Activated CD8-positive, alpha-beta T cell treated with anti-CD3 and anti-CD28 coated beads for 36 hours (primary cell): Measurements from ENCODE around the gene FHL1. TPM values are rescaled to one million over a fixed set of nuclear protein-coding genes. Genes with fewer than 3 reads are reported as not detected.
A peak's percentile ranks its signal among the peaks of the same experiment; 100 is the strongest.

Source experiments
- ATAC-seq: fragments of 200-7000 bp; cut with Tn5 transposase; one replicate; pipeline ENCODE4 v1.10.0; 2021; ENCODE audit warnings: mild to moderate bottlenecking, moderate library complexity
- CTCF ChIA-PET: fragments of 350-600 bp; sonication (Branson Sonifier 250); formaldehyde crosslinking; loops from one replicate; lab custom pipeline; 2021; ENCODE audit warnings: antibody characterized with exemption; lab: Charles Lee
- POLR2A ChIA-PET: fragments of 350-600 bp; sonication (Branson Sonifier 250); formaldehyde crosslinking; loops from one replicate; lab custom pipeline; 2021; ENCODE audit warnings: antibody characterized with exemption; lab: Charles Lee
- DNase-seq: peaks from one replicate; pipeline ENCODE4 v3.0.0-alpha.2; 2020
- H3K27ac Mint-ChIP-seq: one replicate; pipeline ENCODE4 v1.8.0; 2021; ENCODE audit warnings: mild to moderate bottlenecking, mixed read lengths
- H3K27me3 Mint-ChIP-seq: one replicate; pipeline ENCODE4 v1.8.0; 2021; ENCODE audit warnings: mixed read lengths
- H3K36me3 Mint-ChIP-seq: one replicate; pipeline ENCODE4 v1.8.0; 2021; ENCODE audit warnings: low read depth, mixed read lengths
- H3K4me1 Mint-ChIP-seq: one replicate; pipeline ENCODE4 v1.8.0; 2021; ENCODE audit warnings: low read depth, mixed read lengths
- H3K4me3 Mint-ChIP-seq: one replicate; pipeline ENCODE4 v1.8.0; 2021; ENCODE audit warnings: mild to moderate bottlenecking, moderate library complexity, mixed read lengths
- H3K9me3 Mint-ChIP-seq: one replicate; pipeline ENCODE4 v1.8.0; 2021; ENCODE audit warnings: mixed read lengths
- CTCF ChIP-seq: fragments of 200-600 bp; IDR thresholded peaks from one replicate; pipeline ENCODE4 v1.8.0; 2022; ENCODE audit warnings: antibody characterized with exemption, mild to moderate bottlenecking
- intact Hi-C: fragments of 100-400 bp; cut with micrococcal nuclease; formaldehyde crosslinking; loops from one replicate; pipeline ENCODE4 v1.10.0; 2022
- total RNA-seq, 2 experiments: library from RNA; stranded (reverse); gene quantifications; one replicate each; pipeline ENCODE4 v1.2.3, GENCODE V29; 2021

Gene FHL1
- total RNA-seq, 2 experiments from 2014 or later: 17.9 to 18.4 TPM

GRCh38 chrX:136146614-136147314 lies 569 bp upstream of the FHL1 start:
- Mint-ChIP-seq H3K27me3 (peaks cover 4% of the 10 kb centered on the region), H3K27ac (peak overlapping the region; percentile 80), H3K36me3 (no peaks in the 10 kb centered on the region), H3K4me1 (peaks cover 27% of the 10 kb centered on the region), H3K9me3 (peaks cover 1% of the 10 kb centered on the region), H3K4me3 (peak overlapping the region; percentile 77)
- ChIA-PET CTCF (interaction anchor here (3.5 kb wide), 1 partner anchor 119 kb away, joined by 12 read pairs; no protein-coding TSS in a partner anchor), POLR2A (interaction anchor here (0.9 kb wide), 1 partner anchor 16 kb away, joined by 4 read pairs; no protein-coding TSS in a partner anchor)
- ATAC-seq: peak; percentile 55
- intact Hi-C loops: no loop called here
- DNase-seq: peak; percentile 27
- no peak for TF ChIP-seq CTCF

GRCh38 chrX:136147976-136148375 lies 643 bp downstream of the FHL1 start:
- peak overlapping the region; percentile 49 for H3K4me3 Mint-ChIP-seq
- intact Hi-C loops: no loop called here
- ChIA-PET CTCF (interaction anchor here (3.5 kb wide), 1 partner anchor 120 kb away, joined by 12 read pairs; no protein-coding TSS in a partner anchor), POLR2A (no interaction called here)
- peaks cover 27% of the 10 kb centered on the region for H3K4me1 Mint-ChIP-seq
- no peaks in the 10 kb centered on the region for H3K36me3 Mint-ChIP-seq
- no peak for ATAC-seq
- H3K27ac Mint-ChIP-seq: no peak overlapping the region
- DNase-seq: no peak
- peaks cover 1% of the 10 kb centered on the region for H3K9me3 Mint-ChIP-seq
- no peak for TF ChIP-seq CTCF
- peaks cover 4% of the 10 kb centered on the region for H3K27me3 Mint-ChIP-seq

- no peak for TF ChIP-seq CTCF
Observed at GRCh38 chrX:136148391-136148790, 1.1 kb downstream of the FHL1 start.

GRCh38 chrX:136154998-136155397 lies 7.7 kb downstream of the FHL1 start:
- H3K4me3 Mint-ChIP-seq: no peak overlapping the region
- no peaks in the 10 kb centered on the region for H3K9me3 Mint-ChIP-seq
- H3K36me3 Mint-ChIP-seq: no peaks in the 10 kb centered on the region
- TF ChIP-seq CTCF: no peak
- DNase-seq (no peak), ATAC-seq (no peak)
- CTCF ChIA-PET: interaction anchor here (3.3 kb wide), 1 partner anchor 8 kb away, joined by 15 read pairs; no protein-coding TSS in a partner anchor
- peaks cover 12% of the 10 kb centered on the region for H3K4me1 Mint-ChIP-seq
- intact Hi-C loops: no loop called here
- POLR2A ChIA-PET: no interaction called here
- no peaks in the 10 kb centered on the region for H3K27me3 Mint-ChIP-seq
- H3K27ac Mint-ChIP-seq: no peak overlapping the region

More at GRCh38 chrX:136148391-136148790, 1.1 kb downstream of the FHL1 start:
- CTCF ChIA-PET: interaction anchor here (0.8 to 3.5 kb wide), 2 partner anchors 15 to 120 kb away, joined by 3 to 12 read pairs; no protein-coding TSS in a partner anchor
- Mint-ChIP-seq H3K27me3 (peaks cover 4% of the 10 kb centered on the region), H3K4me3 (peak overlapping the region; percentile 49), H3K4me1 (peaks cover 26% of the 10 kb centered on the region), H3K9me3 (peaks cover 1% of the 10 kb centered on the region), H3K27ac (no peak overlapping the region), H3K36me3 (no peaks in the 10 kb centered on the region)
- ATAC-seq (no peak), DNase-seq (no peak)
- intact Hi-C loops: no loop called here
- POLR2A ChIA-PET: no interaction called here

- Mint-ChIP-seq H3K36me3 (no peaks in the 10 kb centered on the region), H3K27ac (no peak overlapping the region), H3K4me1 (peaks cover 11% of the 10 kb centered on the region), H3K9me3 (no peaks in the 10 kb centered on the region), H3K4me3 (no peak overlapping the region), H3K27me3 (no peaks in the 10 kb centered on the region)
- ChIA-PET POLR2A (no interaction called here), CTCF (interaction anchor here (1.3 kb wide), 1 partner anchor 128 kb away, joined by 3 read pairs; no protein-coding TSS in a partner anchor)
- intact Hi-C loops: no loop called here
- no peak for TF ChIP-seq CTCF
- ATAC-seq: no peak
- no peak for DNase-seq
Observed at GRCh38 chrX:136156560-136157117, 9.3 kb downstream of the FHL1 start.
